ENCODE data around the gene DENND2A.

The DENND2A gene

GRCh38 chr7:140654661-140655060, 14.0 kb upstream of the DENND2A start:
- no peak for TF ChIP-seq TCF12 (IDR thresholded peaks at IDR 0.05; ENCODE audit: low read depth)
- no peak for TF ChIP-seq REST (IDR thresholded peaks at IDR 0.05; ENCODE audit: low read depth)
- no peak for TF ChIP-seq TAF1 (IDR thresholded peaks at IDR 0.05; ENCODE audit: low read depth)
- no peak for TF ChIP-seq YY1 (IDR thresholded peaks at IDR 0.05; ENCODE audit: low read depth)
- TF ChIP-seq CREB1 (IDR thresholded peaks at IDR 0.05; ENCODE audit: low read depth): no peak
- TF ChIP-seq FOXM1 (IDR thresholded peaks at IDR 0.05; ENCODE audit: borderline replicate concordance, low read depth): no peak
- no peak for TF ChIP-seq MAX (IDR thresholded peaks at IDR 0.05)
- no peak for TF ChIP-seq NFIC (IDR thresholded peaks at IDR 0.05)
- no peak for TF ChIP-seq RAD21 (IDR thresholded peaks at IDR 0.05; ENCODE audit: low read depth)
- TF ChIP-seq CEBPB (IDR thresholded peaks at IDR 0.05): no peak
- TF ChIP-seq USF1 (IDR thresholded peaks at IDR 0.05): no peak
- TF ChIP-seq EP300 (IDR thresholded peaks at IDR 0.05; ENCODE audit: borderline replicate concordance): no peak
- no peak for TF ChIP-seq TEAD4 (IDR thresholded peaks at IDR 0.05)
- TF ChIP-seq ZBTB7A (IDR thresholded peaks at IDR 0.05; ENCODE audit: low read depth): no peak
- no peak for TF ChIP-seq EGR1 (IDR thresholded peaks at IDR 0.05)

GRCh38 chr7:140654109-140654387, 13.4 kb upstream of the DENND2A start:
- no peak for TF ChIP-seq YY1 (IDR thresholded peaks at IDR 0.05; ENCODE audit: low read depth)
- no peak for TF ChIP-seq EGR1 (IDR thresholded peaks at IDR 0.05)
- TF ChIP-seq USF1 (IDR thresholded peaks at IDR 0.05): no peak

GRCh38 chr7:140653319-140654108, 12.9 kb upstream of the DENND2A start:
- TF ChIP-seq CREB1 (IDR thresholded peaks at IDR 0.05; ENCODE audit: low read depth): no peak
- TF ChIP-seq NFIC (IDR thresholded peaks at IDR 0.05): no peak
- peak; percentile 98 for TF ChIP-seq RAD21 (IDR thresholded peaks at IDR 0.05; ENCODE audit: low read depth)

GRCh38 chr7:140650367-140650766, 9.8 kb upstream of the DENND2A start:
- TF ChIP-seq EP300 (IDR thresholded peaks at IDR 0.05; ENCODE audit: borderline replicate concordance) (no peak), FOXM1 (IDR thresholded peaks at IDR 0.05; ENCODE audit: borderline replicate concordance, low read depth) (no peak), REST (IDR thresholded peaks at IDR 0.05; ENCODE audit: low read depth) (no peak), CREB1 (IDR thresholded peaks at IDR 0.05; ENCODE audit: low read depth) (no peak), CEBPB (IDR thresholded peaks at IDR 0.05) (no peak)

- TF ChIP-seq FOXM1 (IDR thresholded peaks at IDR 0.05; ENCODE audit: borderline replicate concordance, low read depth) (no peak), ZBTB7A (IDR thresholded peaks at IDR 0.05; ENCODE audit: low read depth) (no peak), USF1 (IDR thresholded peaks at IDR 0.05) (no peak), EP300 (IDR thresholded peaks at IDR 0.05; ENCODE audit: borderline replicate concordance) (no peak), TCF12 (IDR thresholded peaks at IDR 0.05; ENCODE audit: low read depth) (no peak)
These were observed 9.1 kb upstream of the DENND2A start for GRCh38 chr7:140649556-140650205.

- TF ChIP-seq USF1 (IDR thresholded peaks at IDR 0.05) (no peak), ZBTB7A (IDR thresholded peaks at IDR 0.05; ENCODE audit: low read depth) (no peak), TAF1 (IDR thresholded peaks at IDR 0.05; ENCODE audit: low read depth) (no peak), REST (IDR thresholded peaks at IDR 0.05; ENCODE audit: low read depth) (no peak), TCF12 (IDR thresholded peaks at IDR 0.05; ENCODE audit: low read depth) (no peak), RAD21 (IDR thresholded peaks at IDR 0.05; ENCODE audit: low read depth) (peak; percentile 28; the same call in 1 of the 2 replicates), MAX (IDR thresholded peaks at IDR 0.05) (0 out of 2 replicates have a peak, but pooled peaks have one; percentile 12)
These were observed 6.5 kb upstream of the DENND2A start for GRCh38 chr7:140646931-140647647.
